Urinary bladder (tissue), 4 donors: ENCODE measurements around the gene ATAD3B. TPM values are rescaled to one million over a fixed set of nuclear protein-coding genes. Genes with fewer than 3 reads are reported as not detected.
"Not testable (repeated sequence)": the region's sequence is repeated elsewhere in the genome, so short reads cannot be mapped to it uniquely, and the experiment has no call there.

Experiments
- DNase-seq: peaks from one replicate; pipeline ENCODE4 v3.0.0-alpha.2; 2015; ENCODE audit errors: extremely low spot score
- H3K27ac ChIP-seq: one replicate; pipeline ENCODE4 v1.5.1; 2013; ENCODE audit warnings: low read depth, mild to moderate bottlenecking, moderate library complexity
- H3K36me3 ChIP-seq: one replicate; pipeline ENCODE4 v1.6.1; 2013; ENCODE audit warnings: mild to moderate bottlenecking, moderate library complexity; ENCODE audit not compliant: insufficient read depth
- H3K4me1 ChIP-seq: one replicate; pipeline ENCODE4 v1.6.1; 2013; ENCODE audit warnings: mild to moderate bottlenecking, moderate library complexity; ENCODE audit not compliant: insufficient read depth
- H3K4me3 ChIP-seq: one replicate; pipeline ENCODE4 v1.5.1; 2013; ENCODE audit warnings: low read depth, low read length
- WGBS: extraction: QIAGEN DNeasy Blood & Tissue Kit; methylation state at CpG from one replicate; pipeline ENCODE4 v1.1.7; 2013; 5-methylcytosine and 5-hydroxymethylcytosine counted together
- polyA plus RNA-seq: library from polyadenylated mRNA; stranded (reverse); fragments of 200-250 nt; gene quantifications from one replicate; pipeline ENCODE4 v1.2.3, GENCODE V29; 2013
- total RNA-seq: library from RNA; depleted of rRNA; stranded (reverse); fragments of >200 nt; gene quantifications from one replicate; pipeline ENCODE4 v1.2.3, GENCODE V29; 2014
- donor health status: healthy with polysubstance abuse.
- donor health status: healthy.

ATAD3B gene
- total and polyA plus RNA-seq, 2 donors, result 11.3 to 14.3 TPM

- DNase-seq, H3K4me3 ChIP-seq, H3K4me1 ChIP-seq, H3K36me3 ChIP-seq, H3K27ac ChIP-seq: not testable (repeated sequence)
- 93% methylated on average over 26 of the region's 30 CpGs for WGBS
Measured at GRCh38 chr1:1524750-1525383, 53.3 kb downstream of the ATAD3B start.

- H3K36me3 ChIP-seq, H3K4me1 ChIP-seq, H3K4me3 ChIP-seq, H3K27ac ChIP-seq, DNase-seq: not testable (repeated sequence)
- WGBS, result 96% methylated on average over 17 of the region's 21 CpGs
Measured at GRCh38 chr1:1526476-1526875, 54.9 kb downstream of the ATAD3B start.

- WGBS, result 92% methylated on average over 31 of the region's 31 CpGs
- Histone ChIP-seq H3K27ac (no peak overlapping the region), H3K4me3 (no peak overlapping the region), H3K4me1 (no peaks in the 10 kb centered on the region), H3K36me3 (no peaks in the 10 kb centered on the region)
- no peak for DNase-seq
Measured at GRCh38 chr1:1527092-1527816, 55.7 kb downstream of the ATAD3B start.

GRCh38 chr1:1528301-1529267 lies 57.0 kb downstream of the ATAD3B start:
- Histone ChIP-seq H3K27ac (no peak overlapping the region), H3K36me3 (no peaks in the 10 kb centered on the region)
- WGBS, result 86% methylated on average over 37 of the region's 37 CpGs

GRCh38 chr1:1529321-1529720 lies 57.8 kb downstream of the ATAD3B start:
- DNase-seq, result no peak
- Histone ChIP-seq H3K4me1 (no peaks in the 10 kb centered on the region), H3K36me3 (no peaks in the 10 kb centered on the region), H3K27ac (no peak overlapping the region), H3K4me3 (no peak overlapping the region)
- WGBS, result 99% methylated on average over 16 of the region's 18 CpGs

More at GRCh38 chr1:1528301-1529267, 57.0 kb downstream of the ATAD3B start:
- no peak for DNase-seq
- Histone ChIP-seq H3K4me3 (no peak overlapping the region), H3K4me1 (no peaks in the 10 kb centered on the region)

GRCh38 chr1:1529936-1530335 lies 58.4 kb downstream of the ATAD3B start:
- DNase-seq, result no peak
- 97% methylated on average over 8 of the region's 8 CpGs for WGBS
- no peak overlapping the region for H3K4me3 ChIP-seq
- no peaks in the 10 kb centered on the region for H3K36me3 ChIP-seq
- H3K4me1 ChIP-seq, result no peaks in the 10 kb centered on the region
- H3K27ac ChIP-seq, result no peak overlapping the region

- Histone ChIP-seq H3K4me1 (no peaks in the 10 kb centered on the region), H3K4me3 (no peak overlapping the region), H3K27ac (no peak overlapping the region), H3K36me3 (no peaks in the 10 kb centered on the region)
- no peak for DNase-seq
- 97% methylated on average over 4 of the region's 4 CpGs for WGBS
Measured at GRCh38 chr1:1531947-1532346, 60.4 kb downstream of the ATAD3B start.

GRCh38 chr1:1533176-1533893 lies 61.8 kb downstream of the ATAD3B start:
- H3K4me1 ChIP-seq, DNase-seq, H3K36me3 ChIP-seq, H3K27ac ChIP-seq, H3K4me3 ChIP-seq: not testable (repeated sequence)
- WGBS, result 67% methylated on average over 19 of the region's 22 CpGs

GRCh38 chr1:1533894-1534291 lies 62.3 kb downstream of the ATAD3B start:
- not testable (repeated sequence) for H3K36me3 ChIP-seq, H3K27ac ChIP-seq, H3K4me1 ChIP-seq, DNase-seq, H3K4me3 ChIP-seq
- 75% methylated on average over 15 of the region's 18 CpGs for WGBS

GRCh38 chr1:1534401-1535154 lies 63.0 kb downstream of the ATAD3B start:
- 87% methylated on average over 31 of the region's 31 CpGs for WGBS
- no peaks in the 10 kb centered on the region for H3K36me3 ChIP-seq
- no peaks in the 10 kb centered on the region for H3K4me1 ChIP-seq
- DNase-seq, result no peak
- H3K4me3 ChIP-seq, result no peak overlapping the region
- no peak overlapping the region for H3K27ac ChIP-seq

GRCh38 chr1:1535201-1536018 lies 63.8 kb downstream of the ATAD3B start:
- H3K27ac ChIP-seq, result no peak overlapping the region
- DNase-seq, result no peak
- H3K4me3 ChIP-seq, result no peak overlapping the region
- H3K4me1 ChIP-seq, result no peaks in the 10 kb centered on the region
- no peaks in the 10 kb centered on the region for H3K36me3 ChIP-seq
- WGBS, result 93% methylated on average over 66 of the region's 66 CpGs
